ENCODE data around the gene MYRF. TPM values are rescaled to one million over a fixed set of nuclear protein-coding genes. Genes with fewer than 3 reads are reported as not detected.

The MYRF gene
- total and polyA plus RNA-seq, 2 donors (not counting 3 experiments of a cell fraction or from before 2014, with no cell fraction given) = 0.82 to 0.98 TPM

GRCh38 chr11:61793829-61794204 is 41.4 kb downstream of the MYRF start:
- DNase-seq (ENCODE audit: low read depth, low spot score) (no peak), FAIRE-seq (peak; percentile 33)
- no peaks in the 10 kb centered on the region for H3K9me1 ChIP-seq (replicated peaks; ENCODE audit: control insufficient read depth, extremely low read depth, insufficient read depth, low read length)
- peaks cover 19% of the 10 kb centered on the region for H3K4me1 ChIP-seq (ENCODE audit: control insufficient read depth, extremely low read depth, insufficient read depth, low read length)
- H2AFZ ChIP-seq (ENCODE audit: low read depth, low read length) = no peak overlapping the region
- POLR2A ChIA-PET = no interaction called here
- intact Hi-C loops (cut with micrococcal nuclease) = loop anchor here (2.0 to 5.0 kb wide), 2 partner anchors 97 to 328 kb away; partner anchors contain the start of genes FADS3 and INCENP
- CTCF ChIA-PET = interaction anchor here (1.6 to 2.6 kb wide), 3 partner anchors 21 to 288 kb away, joined by 3 to 10 read pairs (median 9); no protein-coding TSS in a partner anchor
- H3K9ac ChIP-seq (replicated peaks; ENCODE audit: extremely low read depth, insufficient read depth, low read length) = peak overlapping the region; percentile 100
- no peaks in the 10 kb centered on the region for H4K20me1 ChIP-seq (replicated peaks; ENCODE audit: control insufficient read depth, extremely low read depth, insufficient read depth, low read length)
- no peaks in the 10 kb centered on the region for H3K27me3 ChIP-seq (ENCODE audit: control insufficient read depth in 2 of 2, insufficient read depth in 2 of 2, low read length in 2 of 2)
- TF ChIP-seq GATA2 (IDR thresholded peaks at IDR 0.05; ENCODE audit: insufficient read depth, insufficient read length, low read depth, low read length) (no peak), EZH2 (IDR thresholded peaks at IDR 0.05; ENCODE audit: borderline replicate concordance, low read depth, low read length, severe bottlenecking) (no peak), JUN (IDR thresholded peaks at IDR 0.05; ENCODE audit: borderline replicate concordance, insufficient read depth, insufficient read length, low read depth) (no peak), MYC (IDR thresholded peaks at IDR 0.05; ENCODE audit: low read depth, low read length) (no peak)
- no peaks in the 10 kb centered on the region for H3K9me3 ChIP-seq (replicated peaks; ENCODE audit: control insufficient read depth, insufficient read depth, low read length)
- H3K36me3 ChIP-seq (ENCODE audit: control insufficient read depth in 2 of 2, extremely low read depth in 1 of 2, insufficient read depth in 2 of 2, low read length in 2 of 2) = peaks cover 4 to 18% of the 10 kb centered on the region in 2 experiments
- H3K4me3 ChIP-seq (replicated peaks in 1 of 3; ENCODE audit: insufficient read depth in 1 of 3, low read depth in 1 of 3, low read length in 3 of 3) = peak overlapping the region; percentile 70 to 91 (median 83)
- H3K79me2 ChIP-seq (ENCODE audit: control insufficient read depth, insufficient read depth, low read length) = peaks cover 60% of the 10 kb centered on the region
- dilution Hi-C loops (cut with MboI; ENCODE audit: extremely low pct_ligation_motif_present, low sequenced_read_pairs) = no loop called here
- BruUV-seq (replicated peaks) = no TSS peak
- H3K4me2 ChIP-seq (ENCODE audit: insufficient read depth, low read length) = peak overlapping the region; percentile 92
- H3K27ac ChIP-seq (ENCODE audit: insufficient read depth, low read depth, low read length) = peak overlapping the region; percentile 99

GRCh38 chr11:61794579-61794978 is 42.1 kb downstream of the MYRF start:
- no peaks in the 10 kb centered on the region for H4K20me1 ChIP-seq (replicated peaks; ENCODE audit: control insufficient read depth, extremely low read depth, insufficient read depth, low read length)
- ChIA-PET CTCF (no interaction called here), POLR2A (no interaction called here)
- intact Hi-C loops (cut with micrococcal nuclease) (loop anchor here (5.0 kb wide), 1 partner anchor 328 kb away; the partner anchor contains the start of gene INCENP), dilution Hi-C loops (cut with MboI; ENCODE audit: extremely low pct_ligation_motif_present, low sequenced_read_pairs) (no loop called here)
- H3K4me2 ChIP-seq (ENCODE audit: insufficient read depth, low read length) = peak overlapping the region; percentile 5
- no peaks in the 10 kb centered on the region for H3K27me3 ChIP-seq (ENCODE audit: control insufficient read depth in 2 of 2, insufficient read depth in 2 of 2, low read length in 2 of 2)
- H3K27ac ChIP-seq (ENCODE audit: insufficient read depth, low read depth, low read length) = no peak overlapping the region
- TF ChIP-seq JUN (IDR thresholded peaks at IDR 0.05; ENCODE audit: borderline replicate concordance, insufficient read depth, insufficient read length, low read depth) = no peak
- TF ChIP-seq MAX (IDR thresholded peaks at IDR 0.05; ENCODE audit: insufficient read depth, insufficient read length) = no peak
- no peak for TF ChIP-seq POLR2A (IDR thresholded peaks at IDR 0.05; ENCODE audit: low read depth, low read length)
- TF ChIP-seq MYC (IDR thresholded peaks at IDR 0.05; ENCODE audit: low read depth, low read length) = no peak
- TF ChIP-seq EZH2 (IDR thresholded peaks at IDR 0.05; ENCODE audit: borderline replicate concordance, low read depth, low read length, severe bottlenecking) = no peak
- TF ChIP-seq CTCF (IDR thresholded peaks at IDR 0.05; ENCODE audit: extremely low read depth in 1 of 2, insufficient read depth in 1 of 2, low read depth in 1 of 2, low read length in 2 of 2) = no peak
- TF ChIP-seq FOS (IDR thresholded peaks at IDR 0.05; ENCODE audit: borderline replicate concordance, insufficient read depth, low read length) = no peak
- TF ChIP-seq POLR2AphosphoS5 (IDR thresholded peaks at IDR 0.05; ENCODE audit: insufficient read depth, low read depth, low read length) = no peak
- no peaks in the 10 kb centered on the region for H3K9me3 ChIP-seq (replicated peaks; ENCODE audit: control insufficient read depth, insufficient read depth, low read length)
- no peaks in the 10 kb centered on the region for H3K9me1 ChIP-seq (replicated peaks; ENCODE audit: control insufficient read depth, extremely low read depth, insufficient read depth, low read length)
- BruUV-seq (replicated peaks) = no TSS peak
- H3K4me3 ChIP-seq (replicated peaks in 1 of 3; ENCODE audit: insufficient read depth in 1 of 3, low read depth in 1 of 3, low read length in 3 of 3) = no peak overlapping the region
- peaks cover 62% of the 10 kb centered on the region for H3K79me2 ChIP-seq (ENCODE audit: control insufficient read depth, insufficient read depth, low read length)
- H2AFZ ChIP-seq (ENCODE audit: low read depth, low read length) = no peak overlapping the region
- H3K36me3 ChIP-seq (ENCODE audit: control insufficient read depth in 2 of 2, extremely low read depth in 1 of 2, insufficient read depth in 2 of 2, low read length in 2 of 2) = peaks cover 0 to 11% of the 10 kb centered on the region in 2 experiments
- no peak overlapping the region for H3K9ac ChIP-seq (replicated peaks; ENCODE audit: extremely low read depth, insufficient read depth, low read length)
- DNase-seq (ENCODE audit: low read depth, low spot score) (no peak), FAIRE-seq (no peak)
- peaks cover 25% of the 10 kb centered on the region for H3K4me1 ChIP-seq (ENCODE audit: control insufficient read depth, extremely low read depth, insufficient read depth, low read length)
